ENCODE measurements around the gene N4BP2L2. TPM values are rescaled to one million over a fixed set of nuclear protein-coding genes. Genes with fewer than 3 reads are reported as not detected.

Gene N4BP2L2
- total and polyA plus RNA-seq, 9 of the 15 experiments (the other 6 are each of a cell fraction or from before 2014, with no cell fraction given): 33.9 to 76.4 (median 48.7) TPM

DNA sequence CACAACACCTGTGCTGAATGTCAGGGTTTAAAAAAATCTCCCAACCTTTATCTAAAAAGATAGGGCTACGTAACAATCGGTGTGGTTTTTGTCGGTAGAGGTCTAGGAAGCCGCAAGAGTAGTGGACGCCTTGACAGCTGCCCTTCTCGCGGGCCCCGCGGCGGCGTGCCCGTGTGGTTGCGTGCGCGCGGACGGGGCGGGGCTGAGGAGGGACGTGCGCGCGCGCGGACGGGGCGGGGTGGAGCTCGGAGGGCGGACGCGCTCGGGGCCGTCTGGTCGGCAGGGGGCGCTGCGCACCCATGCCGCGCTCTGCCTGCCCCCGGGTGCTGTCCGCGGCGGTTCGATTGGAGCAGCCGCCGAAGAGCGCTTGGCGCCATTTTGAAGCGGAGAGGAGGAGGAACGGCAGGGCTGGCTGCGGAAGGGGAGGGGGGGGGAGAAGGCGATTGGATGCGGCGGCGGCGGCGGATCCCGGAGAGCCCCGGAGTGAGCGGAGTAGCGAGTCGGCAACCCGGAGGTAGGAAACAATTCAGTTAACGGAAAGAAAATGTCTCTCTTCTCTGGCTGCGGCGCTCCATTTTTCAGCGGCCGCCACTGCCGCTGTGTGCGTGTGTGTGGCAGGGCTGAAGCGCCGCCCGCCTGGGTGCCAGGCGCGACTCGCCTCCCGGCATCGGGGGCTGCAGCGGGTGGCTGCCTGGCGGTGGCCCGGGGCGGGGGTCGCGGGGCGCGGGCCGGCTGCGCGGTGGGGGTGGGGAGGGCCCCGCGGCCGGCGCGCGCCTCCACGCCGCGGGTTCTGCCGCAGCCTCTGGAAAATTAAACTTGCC, 47.7 kb upstream of the N4BP2L2 start, which contains the start of gene PDS5B (continued):
- TF ChIP-seq, protein P1, sequence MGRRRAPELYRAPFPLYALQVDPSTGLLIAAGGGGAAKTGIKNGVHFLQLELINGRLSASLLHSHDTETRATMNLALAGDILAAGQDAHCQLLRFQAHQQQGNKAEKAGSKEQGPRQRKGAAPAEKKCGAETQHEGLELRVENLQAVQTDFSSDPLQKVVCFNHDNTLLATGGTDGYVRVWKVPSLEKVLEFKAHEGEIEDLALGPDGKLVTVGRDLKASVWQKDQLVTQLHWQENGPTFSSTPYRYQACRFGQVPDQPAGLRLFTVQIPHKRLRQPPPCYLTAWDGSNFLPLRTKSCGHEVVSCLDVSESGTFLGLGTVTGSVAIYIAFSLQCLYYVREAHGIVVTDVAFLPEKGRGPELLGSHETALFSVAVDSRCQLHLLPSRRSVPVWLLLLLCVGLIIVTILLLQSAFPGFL (CRISPR knock-in tag; IDR thresholded peaks at IDR 0.05): 0 out of 2 replicates have a peak, but pooled peaks have one; percentile 57
- TF ChIP-seq CTBP1 (IDR thresholded peaks at IDR 0.05; ENCODE audit: borderline replicate concordance) (peak; percentile 93), SNAPC5 (CRISPR knock-in tag; IDR thresholded peaks at IDR 0.05) (no peak), MCM2 (IDR thresholded peaks at IDR 0.05; ENCODE audit: low read depth) (no peak), RBFOX2 (IDR thresholded peaks at IDR 0.05; ENCODE audit: low read depth, low read length) (peak; percentile 81), TARDBP (IDR thresholded peaks at IDR 0.05) (no peak), MEIS2 (IDR thresholded peaks at IDR 0.05; ENCODE audit: partially characterized antibody) (peak; percentile 65), ZNF263 (CRISPR knock-in tag; IDR thresholded peaks at IDR 0.05; ENCODE audit: borderline replicate concordance) (peak; percentile 70; the same call in 1 of the 2 replicates), NCOA2 (IDR thresholded peaks at IDR 0.05; ENCODE audit: partially characterized antibody in 2 of 2) (no peak), NRF1 (conservative IDR thresholded peaks at IDR 0.05 in 1 of 2, IDR thresholded peaks at IDR 0.05 in 1 of 2) (peak; percentile 83 to 87), SREBF2 (CRISPR knock-in tag; IDR thresholded peaks at IDR 0.05) (no peak), RBM34 (IDR thresholded peaks at IDR 0.05; ENCODE audit: borderline replicate concordance, insufficient read depth, low read length) (no peak), POLR2G (IDR thresholded peaks at IDR 0.05; ENCODE audit: low read depth, low read length) (peak; percentile 85), XRCC5 (IDR thresholded peaks at IDR 0.05; ENCODE audit: low read depth, low read length) (no peak), POLR2A (conservative IDR thresholded peaks at IDR 0.05) (peak; percentile 68), RFX7 (CRISPR knock-in tag; IDR thresholded peaks at IDR 0.05) (no peak)
- TF ChIP-seq, protein P2, sequence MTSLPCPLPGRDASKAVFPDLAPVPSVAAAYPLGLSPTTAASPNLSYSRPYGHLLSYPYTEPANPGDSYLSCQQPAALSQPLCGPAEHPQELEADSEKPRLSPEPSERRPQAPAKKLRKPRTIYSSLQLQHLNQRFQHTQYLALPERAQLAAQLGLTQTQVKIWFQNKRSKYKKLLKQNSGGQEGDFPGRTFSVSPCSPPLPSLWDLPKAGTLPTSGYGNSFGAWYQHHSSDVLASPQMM (CRISPR knock-in tag; IDR thresholded peaks at IDR 0.05): no peak
- TF ChIP-seq, protein P3, sequence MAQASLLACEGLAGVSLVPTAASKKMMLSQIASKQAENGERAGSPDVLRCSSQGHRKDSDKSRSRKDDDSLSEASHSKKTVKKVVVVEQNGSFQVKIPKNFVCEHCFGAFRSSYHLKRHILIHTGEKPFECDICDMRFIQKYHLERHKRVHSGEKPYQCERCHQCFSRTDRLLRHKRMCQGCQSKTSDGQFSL (CRISPR knock-in tag; IDR thresholded peaks at IDR 0.05): peak; percentile 90
- TF ChIP-seq, protein P3 (tag; IDR thresholded peaks at IDR 0.05): peak in 1 of 2 experiments; percentile 72; a peak in 2 of 4 replicates
- TF ChIP-seq, protein P4, sequence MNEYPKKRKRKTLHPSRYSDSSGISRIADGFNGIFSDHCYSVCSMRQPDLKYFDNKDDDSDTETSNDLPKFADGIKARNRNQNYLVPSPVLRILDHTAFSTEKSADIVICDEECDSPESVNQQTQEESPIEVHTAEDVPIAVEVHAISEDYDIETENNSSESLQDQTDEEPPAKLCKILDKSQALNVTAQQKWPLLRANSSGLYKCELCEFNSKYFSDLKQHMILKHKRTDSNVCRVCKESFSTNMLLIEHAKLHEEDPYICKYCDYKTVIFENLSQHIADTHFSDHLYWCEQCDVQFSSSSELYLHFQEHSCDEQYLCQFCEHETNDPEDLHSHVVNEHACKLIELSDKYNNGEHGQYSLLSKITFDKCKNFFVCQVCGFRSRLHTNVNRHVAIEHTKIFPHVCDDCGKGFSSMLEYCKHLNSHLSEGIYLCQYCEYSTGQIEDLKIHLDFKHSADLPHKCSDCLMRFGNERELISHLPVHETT (CRISPR knock-in tag; conservative IDR thresholded peaks at IDR 0.05 in 1 of 2, IDR thresholded peaks at IDR 0.05 in 1 of 2): peak in 1 of 2 experiments; percentile 77; a peak in 2 of 4 replicates
